RWPE2 (cell line): Measurements from ENCODE around the gene OS9.

Experiments
- ATAC-seq: fragments of 200-7000 bp; cut with Tn5 transposase; 3 replicates; pipeline ENCODE4 v1.9.1; 2021; ENCODE audit warnings: low read depth
- DNase-seq: peaks from one replicate; pipeline ENCODE4 v3.0.0-alpha.2; 2020; ENCODE audit warnings: low spot score
- H3K27ac ChIP-seq: fragments of 450-650 bp; 2 replicates; pipeline ENCODE4 v1.5.1; 2017; ENCODE audit warnings: mild to moderate bottlenecking; ENCODE audit not compliant: poor library complexity, severe bottlenecking
- H3K27me3 ChIP-seq: fragments of 250-450 bp; sonication (Bioruptor Pico); 2 replicates; pipeline ENCODE4 v1.5.1; 2021; ENCODE audit warnings: mild to moderate bottlenecking, moderate library complexity; ENCODE audit not compliant: insufficient read depth, poor library complexity, severe bottlenecking
- H3K36me3 ChIP-seq: fragments of 250-450 bp; sonication (Bioruptor Pico); 2 replicates; pipeline ENCODE4 v1.5.1; 2020; ENCODE audit warnings: low read depth, mild to moderate bottlenecking, moderate library complexity
- H3K4me1 ChIP-seq: fragments of 250-450 bp; sonication (Bioruptor Pico); 2 replicates; pipeline ENCODE4 v1.5.1; 2021; ENCODE audit warnings: mild to moderate bottlenecking, moderate library complexity; ENCODE audit not compliant: insufficient read depth, poor library complexity, severe bottlenecking
- H3K4me3 ChIP-seq: fragments of 250-450 bp; sonication (Bioruptor Pico); 2 replicates; pipeline ENCODE4 v1.5.1; 2021; ENCODE audit warnings: mild to moderate bottlenecking, moderate library complexity; ENCODE audit not compliant: severe bottlenecking
- H3K9me3 ChIP-seq: fragments of 250-450 bp; sonication (Bioruptor Pico); 2 replicates; pipeline ENCODE4 v1.5.1; 2021; ENCODE audit warnings: mild to moderate bottlenecking, moderate library complexity; ENCODE audit not compliant: severe bottlenecking
- TF ChIP-seq, protein P1 (sequence below): fragments of 450-650 bp; IDR thresholded peaks from one replicate; pipeline ENCODE4 v1.5.1; 2017; ENCODE audit warnings: mild to moderate bottlenecking, moderate library complexity; ENCODE audit not compliant: poor library complexity, severe bottlenecking

OS9 gene

GRCh38 chr12:57716305-57716704 lies 22.4 kb downstream of the OS9 start:
- no peaks in the 10 kb centered on the region for H3K9me3 ChIP-seq
- H3K27ac ChIP-seq, result no peak overlapping the region
- no peaks in the 10 kb centered on the region for H3K4me1 ChIP-seq
- H3K27me3 ChIP-seq, result no peaks in the 10 kb centered on the region
- TF ChIP-seq, protein P1, sequence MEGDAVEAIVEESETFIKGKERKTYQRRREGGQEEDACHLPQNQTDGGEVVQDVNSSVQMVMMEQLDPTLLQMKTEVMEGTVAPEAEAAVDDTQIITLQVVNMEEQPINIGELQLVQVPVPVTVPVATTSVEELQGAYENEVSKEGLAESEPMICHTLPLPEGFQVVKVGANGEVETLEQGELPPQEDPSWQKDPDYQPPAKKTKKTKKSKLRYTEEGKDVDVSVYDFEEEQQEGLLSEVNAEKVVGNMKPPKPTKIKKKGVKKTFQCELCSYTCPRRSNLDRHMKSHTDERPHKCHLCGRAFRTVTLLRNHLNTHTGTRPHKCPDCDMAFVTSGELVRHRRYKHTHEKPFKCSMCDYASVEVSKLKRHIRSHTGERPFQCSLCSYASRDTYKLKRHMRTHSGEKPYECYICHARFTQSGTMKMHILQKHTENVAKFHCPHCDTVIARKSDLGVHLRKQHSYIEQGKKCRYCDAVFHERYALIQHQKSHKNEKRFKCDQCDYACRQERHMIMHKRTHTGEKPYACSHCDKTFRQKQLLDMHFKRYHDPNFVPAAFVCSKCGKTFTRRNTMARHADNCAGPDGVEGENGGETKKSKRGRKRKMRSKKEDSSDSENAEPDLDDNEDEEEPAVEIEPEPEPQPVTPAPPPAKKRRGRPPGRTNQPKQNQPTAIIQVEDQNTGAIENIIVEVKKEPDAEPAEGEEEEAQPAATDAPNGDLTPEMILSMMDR, result no peak
- ATAC-seq (no peak), DNase-seq (no peak)
- H3K4me3 ChIP-seq, result no peak overlapping the region
- peaks cover 46% of the 10 kb centered on the region for H3K36me3 ChIP-seq

DNA sequence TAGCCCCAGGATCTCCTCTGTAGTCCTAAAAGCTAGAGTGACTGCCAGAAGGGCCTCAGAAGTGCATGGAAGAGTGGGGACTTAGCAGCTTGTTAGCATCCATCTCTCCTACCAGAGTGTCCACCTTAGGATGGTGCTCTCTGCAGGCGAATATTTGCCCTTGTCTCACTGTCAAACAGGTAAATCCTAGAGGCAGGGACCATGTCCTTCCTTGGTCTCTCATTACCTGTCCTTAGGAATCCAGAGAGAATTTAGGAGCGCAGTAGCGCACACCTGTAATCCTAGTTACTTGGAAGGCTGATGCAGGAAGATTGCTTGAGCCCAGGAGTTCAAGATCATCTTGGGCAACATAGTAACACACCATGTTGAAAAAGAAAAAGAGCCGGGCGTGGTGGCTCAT lies 23.2 kb downstream of the OS9 start:
- Histone ChIP-seq H3K9me3 (no peaks in the 10 kb centered on the region), H3K27ac (no peak overlapping the region), H3K27me3 (no peaks in the 10 kb centered on the region), H3K4me1 (no peaks in the 10 kb centered on the region), H3K36me3 (peaks cover 46% of the 10 kb centered on the region), H3K4me3 (no peak overlapping the region)
- ATAC-seq (no peak), DNase-seq (no peak)
- TF ChIP-seq, protein P1, result no peak

DNA sequence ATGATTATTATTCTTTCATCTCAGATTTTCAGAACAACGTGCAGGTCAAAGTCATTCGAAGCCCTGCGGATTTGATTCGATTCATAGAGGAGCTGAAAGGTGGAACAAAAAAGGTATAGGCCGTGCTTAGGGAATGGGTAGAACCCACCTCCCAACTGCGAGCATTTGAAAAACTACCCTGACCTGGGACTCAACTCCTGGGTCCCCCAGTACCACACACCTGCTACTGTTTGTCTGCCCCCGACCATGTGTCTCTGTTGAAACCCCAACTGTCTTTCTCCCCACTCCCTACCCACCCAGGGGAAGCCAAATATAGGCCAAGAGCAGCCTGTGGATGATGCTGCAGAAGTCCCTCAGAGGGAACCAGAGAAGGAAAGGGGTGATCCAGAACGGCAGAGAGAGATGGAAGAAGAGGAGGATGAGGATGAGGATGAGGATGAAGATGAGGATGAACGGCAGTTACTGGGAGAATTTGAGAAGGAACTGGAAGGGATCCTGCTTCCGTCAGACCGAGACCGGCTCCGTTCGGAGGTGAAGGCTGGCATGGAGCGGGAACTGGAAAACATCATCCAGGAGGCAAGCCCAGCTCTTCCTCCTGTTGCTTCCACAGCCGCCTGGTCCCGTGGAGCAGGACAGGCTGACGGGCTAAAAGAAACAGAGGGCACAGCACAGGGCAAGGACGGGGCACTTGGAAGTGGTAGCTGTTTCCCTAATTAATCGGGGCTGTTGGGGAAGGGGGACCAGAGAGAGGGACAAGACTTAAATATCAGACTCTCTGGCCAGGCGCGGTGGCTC lies 24.1 kb downstream of the OS9 start:
- Histone ChIP-seq H3K36me3 (peaks cover 41% of the 10 kb centered on the region), H3K27me3 (no peaks in the 10 kb centered on the region), H3K4me3 (no peak overlapping the region), H3K27ac (no peak overlapping the region), H3K4me1 (no peaks in the 10 kb centered on the region), H3K9me3 (no peaks in the 10 kb centered on the region)
- ATAC-seq, result no peak
- TF ChIP-seq, protein P1, result no peak
- DNase-seq, result no peak

DNA sequence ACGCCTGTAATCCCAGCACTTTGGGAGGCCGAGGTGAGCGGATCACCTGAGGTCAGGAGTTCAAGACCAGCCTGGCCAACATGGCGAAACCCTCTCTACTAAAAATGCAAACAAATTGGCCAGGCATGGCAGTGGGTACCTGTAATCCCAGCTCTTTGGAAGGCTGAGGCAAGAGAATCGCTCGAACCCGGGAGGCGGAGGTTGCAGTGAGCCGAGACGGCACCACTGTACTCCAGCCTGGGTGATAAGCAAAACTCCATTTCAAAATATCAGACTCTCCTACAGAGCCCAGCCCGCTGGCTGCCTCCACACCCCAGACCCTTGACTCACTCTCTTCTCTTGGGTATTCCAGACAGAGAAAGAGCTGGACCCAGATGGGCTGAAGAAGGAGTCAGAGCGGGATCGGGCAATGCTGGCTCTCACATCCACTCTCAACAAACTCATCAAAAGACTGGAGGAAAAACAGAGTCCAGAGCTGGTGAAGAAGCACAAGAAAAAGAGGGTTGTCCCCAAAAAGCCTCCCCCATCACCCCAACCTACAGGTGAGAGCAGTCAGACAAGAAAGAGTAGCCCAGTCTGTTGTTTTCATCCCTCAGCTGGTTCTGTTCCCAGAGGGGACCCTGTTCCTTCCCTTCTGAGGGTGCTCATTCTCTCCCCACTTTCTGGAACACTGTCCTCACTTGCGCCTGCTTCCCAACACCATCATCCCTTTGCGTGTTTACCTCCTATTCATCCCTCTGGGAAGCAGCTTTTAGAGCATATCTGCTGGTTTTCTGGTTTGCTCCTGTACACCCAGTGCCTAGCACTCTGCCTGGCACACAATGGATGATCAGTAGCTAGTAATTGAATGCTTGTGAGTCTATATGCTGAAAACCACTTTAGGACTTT lies 25.0 kb downstream of the OS9 start:
- peaks cover 41% of the 10 kb centered on the region for H3K36me3 ChIP-seq
- no peaks in the 10 kb centered on the region for H3K4me1 ChIP-seq
- ATAC-seq, result no peak
- H3K4me3 ChIP-seq, result no peak overlapping the region
- no peaks in the 10 kb centered on the region for H3K9me3 ChIP-seq
- H3K27me3 ChIP-seq, result no peaks in the 10 kb centered on the region
- TF ChIP-seq, protein P1, result no peak
- H3K27ac ChIP-seq, result no peak overlapping the region
- no peak for DNase-seq
